SH-SY5Y (cell line): ENCODE measurements around the gene PPAT.

Experiments used
- GATA2 ChIP-seq: IDR thresholded peaks from 2 replicates; pipeline ENCODE4 v1.6.1; 2011; ENCODE audit warnings: mild to moderate bottlenecking, low read depth, low read length
- GATA3 ChIP-seq: IDR thresholded peaks from 2 replicates; pipeline ENCODE4 v1.6.1; 2011; ENCODE audit warnings: low read depth, mild to moderate bottlenecking, low read length, moderate library complexity

GRCh38 chr4:56477192-56477702 is 41.8 kb upstream of the PPAT start:
- no peak for TF ChIP-seq GATA2
- TF ChIP-seq GATA3 = no peak
